ENCODE data around the gene TCTN1.
"Not testable (repeated sequence)": the region's sequence is repeated elsewhere in the genome, so short reads cannot be mapped to it uniquely, and the experiment has no call there.

Gene TCTN1

GRCh38 chr12:110587102-110587501 lies 26.8 kb upstream of the TCTN1 start:
- not testable (repeated sequence) for DNase-seq

DNA sequence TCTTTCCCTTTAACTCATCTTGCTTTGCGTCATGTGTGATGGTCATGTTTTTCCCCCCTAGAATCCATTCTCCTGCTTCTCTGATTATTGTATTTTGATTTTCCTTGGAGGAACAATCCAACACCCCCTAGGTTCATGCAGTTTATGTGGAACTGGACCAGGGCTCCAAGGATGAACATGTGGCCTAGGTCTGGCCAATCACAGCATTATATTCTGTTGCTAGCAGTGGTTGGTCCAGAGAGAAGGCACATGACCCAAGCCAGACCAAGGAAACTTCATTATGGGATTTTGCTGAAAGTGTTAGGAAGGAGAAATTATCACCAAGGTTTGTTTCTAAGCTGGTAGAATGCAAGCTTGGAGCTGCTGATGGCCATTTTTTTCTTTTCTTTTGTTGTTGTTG lies 23.9 kb upstream of the TCTN1 start:
- DNase-seq: no peak

DNA sequence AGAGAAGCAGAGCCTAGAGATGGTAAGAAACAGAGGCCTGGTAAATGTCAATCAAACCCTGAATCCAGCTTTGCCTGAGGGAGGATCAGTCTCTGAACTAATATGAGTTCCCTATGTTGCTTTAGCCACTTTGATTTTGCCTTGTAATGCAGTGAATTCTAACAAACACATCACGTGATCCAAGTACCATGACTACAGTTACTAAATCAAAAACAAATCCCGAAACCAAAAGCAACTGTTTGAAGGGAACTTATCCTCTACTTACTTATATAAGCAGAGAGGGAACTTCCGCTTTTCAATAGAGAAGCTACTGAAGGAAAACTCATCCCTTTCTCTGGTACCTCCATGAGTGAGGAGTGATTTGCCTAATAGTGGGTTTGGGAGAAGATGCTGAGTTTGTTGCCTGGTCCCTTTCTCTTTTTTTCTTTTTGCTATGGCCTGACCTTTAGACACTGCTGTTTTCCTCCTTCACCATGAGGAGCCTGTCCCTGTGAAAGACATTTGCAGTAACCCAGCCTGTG lies 23.1 kb upstream of the TCTN1 start:
- DNase-seq: no peak

DNA sequence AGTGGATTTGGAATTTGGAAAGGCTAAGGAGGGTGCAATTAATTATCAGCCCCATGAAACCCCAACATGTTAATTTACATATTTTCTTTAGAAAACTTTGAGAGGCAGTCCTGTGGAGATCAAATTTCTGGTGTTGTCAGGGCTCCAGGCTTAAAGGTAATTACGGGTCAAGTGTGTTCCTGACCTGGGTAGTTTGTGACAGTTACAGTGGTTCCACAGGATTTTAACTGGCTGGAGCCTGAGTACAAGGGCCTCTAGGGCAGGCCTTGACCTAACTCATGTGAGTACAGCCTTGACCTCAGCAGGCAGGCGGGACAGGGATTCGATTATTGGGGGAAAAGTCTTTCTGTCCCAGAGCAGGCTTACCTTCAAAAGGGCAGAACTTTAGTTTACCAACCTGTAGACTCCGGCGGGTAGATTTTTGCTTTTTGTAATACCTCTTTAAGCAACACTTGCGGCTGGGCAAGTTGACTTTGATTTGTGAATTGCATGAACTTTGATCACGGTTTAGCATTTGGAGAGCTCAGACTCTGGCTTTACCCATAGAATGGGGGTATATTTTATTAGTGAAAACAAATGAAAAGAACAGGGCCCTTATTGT lies 22.4 kb upstream of the TCTN1 start:
- no peak for DNase-seq

- no peak for DNase-seq
Observed at GRCh38 chr12:110592078-110592477, 21.9 kb upstream of the TCTN1 start.

GRCh38 chr12:110592919-110593318 lies 21.0 kb upstream of the TCTN1 start:
- DNase-seq: not testable (repeated sequence)

DNA sequence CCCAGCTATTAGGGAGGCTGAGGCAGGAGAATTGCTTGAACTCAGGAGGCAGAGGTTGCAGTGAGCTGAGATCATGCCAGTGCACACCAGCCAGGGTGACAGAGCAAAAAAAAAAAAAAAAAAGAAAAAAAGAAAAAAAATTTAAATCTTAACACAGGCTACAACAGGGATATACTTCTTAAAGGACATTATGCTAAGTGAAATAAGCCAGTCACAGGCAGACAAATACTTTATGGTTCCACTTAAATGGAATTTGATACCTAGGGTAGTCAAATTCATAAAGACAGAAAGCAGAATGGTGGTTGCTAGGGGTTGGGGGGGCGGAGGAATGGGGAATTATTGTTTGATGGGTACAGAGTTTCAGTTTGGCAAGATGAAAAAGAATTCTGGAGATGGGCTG lies 16.0 kb upstream of the TCTN1 start:
- no peak for DNase-seq

GRCh38 chr12:110599334-110599733 lies 14.6 kb upstream of the TCTN1 start:
- no peak for DNase-seq

GRCh38 chr12:110600254-110600653 lies 13.7 kb upstream of the TCTN1 start:
- no peak for DNase-seq

- not testable (repeated sequence) for DNase-seq
Observed at GRCh38 chr12:110602085-110602814, 11.7 kb upstream of the TCTN1 start.

GRCh38 chr12:110606253-110606611 lies 7.7 kb upstream of the TCTN1 start:
- no peak for DNase-seq

GRCh38 chr12:110613071-110613770 lies 708 bp upstream of the TCTN1 start:
- DNase-seq: no peak

- DNase-seq: no peak
Observed at GRCh38 chr12:110615171-110615570, 1.2 kb downstream of the TCTN1 start.

DNA sequence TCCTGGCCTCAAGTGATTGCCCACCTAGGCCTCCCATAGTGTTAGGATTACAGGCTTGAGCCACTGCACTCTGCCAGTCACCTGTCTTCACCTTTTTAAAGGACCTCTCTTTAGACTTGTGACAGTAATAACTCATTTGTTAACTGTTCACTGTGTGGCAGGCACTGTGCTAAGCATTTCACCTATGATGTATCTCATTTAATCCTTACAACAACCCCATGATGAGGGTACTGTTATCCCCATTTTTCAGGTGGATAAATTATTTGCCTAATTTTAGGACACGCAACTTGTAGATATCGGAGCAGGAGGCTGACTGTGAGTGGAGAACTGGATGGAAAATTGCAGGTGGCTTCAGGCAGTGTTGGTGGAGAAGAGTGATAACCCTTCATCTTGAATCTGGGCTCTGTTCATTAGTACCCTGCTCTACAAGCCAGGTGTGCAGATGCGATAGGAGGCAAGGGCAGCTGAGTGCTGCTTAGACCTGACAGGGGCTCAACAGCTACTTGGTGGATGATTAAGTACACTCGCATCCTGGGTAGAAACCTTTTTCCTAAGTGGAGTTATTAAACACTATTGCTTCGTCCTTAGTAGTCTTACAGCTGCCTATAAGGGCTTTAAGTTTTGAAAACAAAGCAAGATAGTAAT lies 2.7 kb downstream of the TCTN1 start:
- DNase-seq: no peak

DNA sequence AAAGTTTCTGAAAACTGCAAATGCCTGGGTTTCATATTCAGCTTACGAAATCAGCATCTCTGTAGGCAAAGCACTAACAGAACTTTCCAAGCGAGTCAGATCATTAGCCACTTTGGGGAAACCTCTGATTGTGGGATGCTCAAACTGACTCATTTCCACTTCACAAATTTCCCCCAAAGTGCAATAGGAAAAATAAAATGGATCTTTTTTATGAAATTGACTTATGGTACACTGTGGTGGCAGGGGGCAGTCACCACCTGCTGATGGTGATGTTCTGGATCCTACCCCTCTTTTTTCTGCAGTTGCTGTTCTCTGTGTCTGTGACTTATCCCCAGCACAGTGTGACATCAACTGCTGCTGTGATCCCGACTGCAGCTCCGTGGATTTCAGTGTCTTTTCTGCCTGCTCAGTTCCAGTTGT lies 5.6 kb downstream of the TCTN1 start:
- no peak for DNase-seq

GRCh38 chr12:110622582-110622981 lies 8.7 kb downstream of the TCTN1 start:
- no peak for DNase-seq

- no peak for DNase-seq
Observed at GRCh38 chr12:110627500-110628195, 13.7 kb downstream of the TCTN1 start.

DNA sequence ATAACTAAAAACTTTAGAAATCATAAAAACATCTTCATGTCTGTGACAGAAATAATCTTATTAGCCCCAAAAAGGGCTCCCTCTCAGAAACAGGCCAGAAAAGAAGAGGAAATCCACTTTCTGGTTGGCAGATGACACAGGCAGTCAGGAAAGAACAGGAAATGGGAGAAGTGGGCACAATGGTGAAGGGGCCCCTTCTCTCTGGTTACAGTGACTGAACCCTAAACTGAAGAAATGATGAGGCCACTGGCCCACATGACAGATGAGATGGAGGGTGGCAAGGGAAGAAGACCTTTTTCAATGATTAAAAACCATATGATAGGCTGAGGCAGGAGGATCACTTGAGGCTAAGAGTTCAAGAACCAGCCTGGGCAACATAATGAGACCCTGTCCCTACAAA lies 21.1 kb downstream of the TCTN1 start:
- no peak for DNase-seq

DNA sequence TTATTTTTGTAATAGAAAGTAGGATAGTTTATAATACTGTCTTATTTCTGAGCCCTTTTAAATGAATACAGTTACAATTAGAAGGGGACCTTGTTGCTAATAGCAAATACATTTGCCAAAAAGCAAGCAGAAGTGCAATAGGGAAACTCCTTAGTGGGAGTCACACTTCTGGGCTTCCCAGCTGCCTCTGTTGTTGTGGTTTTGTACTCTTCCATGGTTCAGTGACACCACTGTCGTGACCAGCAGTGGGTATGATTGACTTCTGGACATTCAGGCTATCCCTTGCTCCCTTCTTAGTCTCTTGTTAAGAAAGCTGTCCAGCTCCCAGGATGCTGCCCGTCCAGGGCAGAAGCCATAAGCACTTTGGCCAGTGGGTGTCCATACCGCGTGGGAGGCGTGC lies 22.6 kb downstream of the TCTN1 start:
- no peak for DNase-seq

- no peak for DNase-seq
Observed at GRCh38 chr12:110637869-110638441, 24.0 kb downstream of the TCTN1 start.

- DNase-seq: no peak
Observed at GRCh38 chr12:110638796-110639195, 24.9 kb downstream of the TCTN1 start.

DNA sequence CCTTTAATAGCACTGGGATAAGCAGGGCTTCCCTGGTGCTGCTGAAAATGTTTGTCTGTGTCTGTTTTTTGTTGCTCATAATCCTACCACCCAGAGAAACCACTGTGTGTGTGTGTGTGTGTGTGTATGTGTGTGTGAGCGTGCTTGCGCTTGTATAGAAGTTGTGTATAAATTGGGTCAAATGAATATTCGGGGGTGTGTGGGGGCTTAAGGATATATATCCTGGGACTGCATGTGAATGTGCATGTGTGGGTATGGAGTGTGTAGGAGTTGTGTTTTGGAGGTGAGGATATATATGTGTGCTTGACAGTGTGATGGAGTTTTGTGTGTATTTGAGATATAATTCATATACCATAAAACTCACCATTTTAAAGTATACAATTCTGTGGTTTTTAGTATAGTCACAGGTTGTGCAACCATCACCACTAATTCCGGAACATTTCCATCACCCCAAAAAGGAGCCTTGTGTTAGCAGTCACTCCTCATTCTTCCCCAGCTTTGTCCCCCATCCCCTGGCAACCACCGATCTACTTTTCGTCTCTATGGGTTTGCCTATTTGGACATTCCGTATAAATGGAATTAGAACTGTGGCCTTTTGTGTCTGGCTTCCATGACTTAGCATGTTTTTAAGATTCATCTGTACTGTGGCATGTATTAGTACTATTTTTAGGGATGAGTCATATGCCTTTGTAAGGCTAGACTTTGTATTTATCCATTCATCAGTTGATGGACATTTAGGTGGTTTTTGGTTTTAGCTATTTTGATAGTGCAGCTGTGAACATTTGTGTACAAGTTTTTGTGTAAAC lies 25.6 kb downstream of the TCTN1 start:
- no peak for DNase-seq

All from NCI-H187 treated with DMSO at 0.1 percent for 48 hours (cell line).